Kidney epithelial cell (primary cell): ENCODE measurements around the gene ESRRG. TPM values are rescaled to one million over a fixed set of nuclear protein-coding genes. Genes with fewer than 3 reads are reported as not detected.

ENCODE experiments used
- DNase-seq: peaks from one replicate; pipeline ENCODE4 v3.0.0-alpha.2; 2010; ENCODE audit warnings: low read depth
- H3K27me3 ChIP-seq: 2 replicates; pipeline ENCODE4 v1.6.0; 2011; ENCODE audit warnings: low read length; ENCODE audit not compliant: control insufficient read depth, insufficient read depth
- H3K36me3 ChIP-seq: 2 replicates; pipeline ENCODE4 v1.5.1; 2011; ENCODE audit warnings: low read length; ENCODE audit not compliant: control insufficient read depth, insufficient read depth
- H3K4me3 ChIP-seq: 2 replicates; pipeline ENCODE4 v1.5.1; 2011; ENCODE audit warnings: low read depth, mild to moderate bottlenecking, control low read depth, low read length
- CTCF ChIP-seq: IDR thresholded peaks from 2 replicates; pipeline ENCODE4 v1.5.1; 2011; ENCODE audit warnings: mild to moderate bottlenecking, moderate library complexity, low read length, control low read depth, inconsistent platforms; ENCODE audit not compliant: insufficient read depth, poor library complexity, severe bottlenecking
- total RNA-seq: library from RNA; depleted of rRNA; stranded (reverse); fragments of >200 nt; gene quantifications from 2 replicates; pipeline ENCODE4 v1.2.3, GENCODE V29; 2015

ESRRG gene
- total RNA-seq, 1 donor from 2014 or later: 0.88 TPM

- no peaks in the 10 kb centered on the region for H3K36me3 ChIP-seq
- H3K4me3 ChIP-seq: no peak overlapping the region
- no peak for TF ChIP-seq CTCF
- no peaks in the 10 kb centered on the region for H3K27me3 ChIP-seq
- no peak for DNase-seq
These were observed 142.6 kb downstream of the ESRRG start for GRCh38 chr1:216580538-216581057.

- no peak for DNase-seq
- H3K36me3 ChIP-seq: no peaks in the 10 kb centered on the region
These were observed 146.8 kb downstream of the ESRRG start for GRCh38 chr1:216576234-216576937.

GRCh38 chr1:216566641-216567205 is 156.5 kb downstream of the ESRRG start:
- no peak for DNase-seq
- Histone ChIP-seq H3K27me3 (no peaks in the 10 kb centered on the region), H3K36me3 (no peaks in the 10 kb centered on the region), H3K4me3 (no peak overlapping the region)
- no peak for TF ChIP-seq CTCF

More at GRCh38 chr1:216576234-216576937, 146.8 kb downstream of the ESRRG start:
- Histone ChIP-seq H3K4me3 (no peak overlapping the region), H3K27me3 (no peaks in the 10 kb centered on the region)
- no peak for TF ChIP-seq CTCF

- H3K4me3 ChIP-seq: no peak overlapping the region
- no peaks in the 10 kb centered on the region for H3K36me3 ChIP-seq
- DNase-seq: no peak
- TF ChIP-seq CTCF: no peak
- H3K27me3 ChIP-seq: no peaks in the 10 kb centered on the region
These were observed 160.1 kb downstream of the ESRRG start for GRCh38 chr1:216563087-216563486.

GRCh38 chr1:216562383-216562782 is 160.8 kb downstream of the ESRRG start:
- no peak for TF ChIP-seq CTCF

More at GRCh38 chr1:216562383-216562782, 160.8 kb downstream of the ESRRG start:
- DNase-seq: no peak
- no peaks in the 10 kb centered on the region for H3K27me3 ChIP-seq
- H3K4me3 ChIP-seq: no peak overlapping the region
- H3K36me3 ChIP-seq: no peaks in the 10 kb centered on the region
